GM12874 (cell line): ENCODE data around the gene NTHL1.

Source experiments
- CTCF ChIP-seq: IDR thresholded peaks from 2 replicates; pipeline ENCODE4 v1.5.1; 2011; ENCODE audit warnings: low read depth, mild to moderate bottlenecking, control low read depth, low read length, moderate library complexity; ENCODE audit not compliant: insufficient read depth

Gene NTHL1

DNA sequence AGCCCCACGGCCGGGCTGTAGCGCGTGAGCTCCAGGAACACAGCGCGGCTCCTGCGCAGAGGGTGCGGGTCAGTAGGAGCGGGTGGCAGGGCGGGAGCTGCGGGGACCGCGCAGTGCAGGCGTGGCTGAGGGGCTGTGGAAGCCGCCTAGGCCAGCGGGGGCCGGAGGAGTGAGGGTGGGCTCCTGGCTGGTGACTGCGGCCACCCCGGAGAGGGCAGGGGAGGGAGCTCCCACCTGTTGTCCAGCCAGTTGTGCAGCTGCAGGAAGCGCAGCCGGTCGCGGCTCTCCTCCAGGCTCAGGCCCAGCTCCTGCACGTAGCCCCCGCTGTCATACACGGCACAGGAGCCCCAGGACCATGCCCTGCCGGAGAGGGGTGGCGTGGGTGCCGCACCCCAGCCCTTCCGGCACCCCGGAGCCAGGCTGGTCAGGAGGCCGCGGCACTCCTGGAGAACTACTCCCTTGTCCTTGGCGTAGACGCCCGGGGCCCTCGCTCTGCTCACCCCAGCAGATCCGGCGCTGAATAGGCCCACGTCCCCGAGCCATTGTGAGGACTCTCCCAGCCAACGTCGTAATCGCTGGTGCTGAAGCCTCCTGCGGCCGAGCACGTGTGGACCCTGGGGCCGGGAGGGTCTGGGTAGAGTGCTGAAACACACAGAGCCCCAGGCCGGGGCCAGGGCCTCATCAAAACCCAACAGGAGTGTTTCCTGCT is 44.1 kb upstream of the NTHL1 start:
- TF ChIP-seq CTCF, result no peak

DNA sequence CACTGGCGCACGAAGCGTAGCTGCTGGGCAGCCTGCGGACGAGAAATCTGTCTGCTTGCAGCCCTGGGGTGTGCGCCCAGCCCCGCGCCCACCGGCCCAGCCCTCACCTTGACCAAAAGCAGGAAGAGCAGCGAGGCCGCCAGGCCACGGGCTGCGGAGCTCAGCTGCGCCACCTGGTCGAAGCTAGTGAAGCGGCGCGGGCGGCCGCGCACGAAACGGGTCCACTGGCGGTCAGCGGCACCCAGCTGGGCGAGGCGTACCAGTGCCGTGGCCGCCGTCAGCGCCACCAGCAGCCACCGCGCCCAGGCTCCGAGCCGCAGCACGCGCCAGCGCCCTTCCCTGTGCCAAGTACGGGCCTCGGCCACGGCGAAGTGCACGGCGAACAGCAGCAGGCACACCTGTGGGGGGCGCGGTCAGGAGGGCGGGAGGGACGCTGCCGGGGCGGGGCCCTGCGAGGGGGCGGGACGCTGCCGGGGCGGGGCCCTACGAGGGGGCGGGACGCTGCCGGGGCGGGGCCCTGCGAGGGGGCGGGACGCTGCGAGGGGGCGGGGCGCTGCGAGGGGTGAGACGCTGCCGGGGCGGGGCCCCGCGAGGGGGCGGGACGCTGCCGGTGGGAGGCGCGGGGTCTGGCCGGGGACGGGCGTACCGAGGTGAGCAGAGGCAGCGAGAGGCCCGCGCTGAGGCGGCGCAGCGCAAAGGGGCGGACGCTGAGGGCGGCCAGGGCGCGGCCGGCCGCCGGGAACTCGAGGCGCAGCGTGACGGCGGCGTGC is 43.3 kb upstream of the NTHL1 start:
- no peak for TF ChIP-seq CTCF

- no peak for TF ChIP-seq CTCF
Measured at GRCh38 chr16:2090481-2090776, 42.8 kb upstream of the NTHL1 start.

- no peak for TF ChIP-seq CTCF
Measured at GRCh38 chr16:2089706-2090480, 42.3 kb upstream of the NTHL1 start.

DNA sequence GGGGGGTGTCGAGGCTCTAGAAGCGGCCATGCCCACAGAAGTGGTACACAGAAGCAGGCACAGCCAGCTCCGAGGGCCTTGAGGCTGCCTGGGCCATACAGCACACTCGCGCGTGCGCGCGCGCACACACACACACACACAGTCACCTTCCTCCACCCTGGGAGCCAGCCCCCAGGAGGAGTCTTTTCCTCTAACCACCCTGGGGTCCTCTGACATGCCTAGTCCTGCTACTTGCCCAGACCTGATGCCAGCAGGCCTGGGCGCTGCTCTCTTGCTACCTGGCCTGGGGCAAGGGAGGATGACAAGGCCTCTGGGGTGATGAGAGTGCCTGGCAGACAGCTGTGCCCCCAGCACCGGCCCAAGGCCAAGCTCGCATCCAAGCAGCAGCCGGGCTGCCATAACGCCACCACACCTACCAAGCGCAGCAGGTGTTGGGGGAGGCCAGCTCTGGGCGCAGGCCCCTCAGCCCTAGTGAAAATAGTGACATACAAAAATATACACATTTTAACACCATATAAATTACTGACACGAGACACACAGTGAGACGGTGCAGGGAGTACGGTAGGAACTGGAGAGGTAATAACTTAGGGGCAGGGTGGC is 41.2 kb upstream of the NTHL1 start:
- no peak for TF ChIP-seq CTCF

- no peak for TF ChIP-seq CTCF
Measured at GRCh38 chr16:2087748-2088631, 40.4 kb upstream of the NTHL1 start.
